Breast epithelium (tissue), 3 donors: ENCODE data around the gene RNF113B.

Source experiments
- POLR2A ChIP-seq: fragments of 450-650 bp; IDR thresholded peaks from one replicate; pipeline ENCODE4 v1.6.1; 2016; ENCODE audit warnings: antibody characterized with exemption, mild to moderate bottlenecking, moderate library complexity
- TF ChIP-seq, protein P1 (sequence below), 3 donors: fragments of 450-650 bp; IDR thresholded peaks; one replicate each; pipeline ENCODE4 v1.5.1; 2016 to 2017; ENCODE audit warnings: antibody characterized with exemption in 3 of 3, mild to moderate bottlenecking in 3 of 3, moderate library complexity in 3 of 3

DNA sequence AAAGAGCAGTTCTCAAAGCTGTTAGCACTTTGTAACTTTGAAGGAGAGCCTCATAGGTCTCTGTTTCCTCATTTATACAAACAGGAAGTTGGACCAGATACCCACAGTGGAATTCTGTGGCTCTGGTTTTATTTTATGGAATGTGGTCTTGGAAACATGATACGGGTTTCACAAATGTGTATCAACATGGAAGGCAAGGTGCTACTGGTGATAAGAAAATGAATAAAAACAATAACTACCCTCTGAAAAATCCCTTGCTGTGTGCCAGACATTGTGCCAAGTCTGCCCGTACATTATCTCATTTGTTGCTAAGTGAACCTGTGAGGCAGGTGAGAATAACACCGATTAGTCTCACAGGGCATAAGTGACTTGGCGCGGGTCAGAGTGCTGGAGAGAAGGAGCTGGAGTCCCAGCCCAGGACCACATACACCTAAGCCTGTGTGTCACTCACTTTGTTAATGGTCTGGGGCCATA lies 45.0 kb upstream of the RNF113B start:
- TF ChIP-seq, protein P1, sequence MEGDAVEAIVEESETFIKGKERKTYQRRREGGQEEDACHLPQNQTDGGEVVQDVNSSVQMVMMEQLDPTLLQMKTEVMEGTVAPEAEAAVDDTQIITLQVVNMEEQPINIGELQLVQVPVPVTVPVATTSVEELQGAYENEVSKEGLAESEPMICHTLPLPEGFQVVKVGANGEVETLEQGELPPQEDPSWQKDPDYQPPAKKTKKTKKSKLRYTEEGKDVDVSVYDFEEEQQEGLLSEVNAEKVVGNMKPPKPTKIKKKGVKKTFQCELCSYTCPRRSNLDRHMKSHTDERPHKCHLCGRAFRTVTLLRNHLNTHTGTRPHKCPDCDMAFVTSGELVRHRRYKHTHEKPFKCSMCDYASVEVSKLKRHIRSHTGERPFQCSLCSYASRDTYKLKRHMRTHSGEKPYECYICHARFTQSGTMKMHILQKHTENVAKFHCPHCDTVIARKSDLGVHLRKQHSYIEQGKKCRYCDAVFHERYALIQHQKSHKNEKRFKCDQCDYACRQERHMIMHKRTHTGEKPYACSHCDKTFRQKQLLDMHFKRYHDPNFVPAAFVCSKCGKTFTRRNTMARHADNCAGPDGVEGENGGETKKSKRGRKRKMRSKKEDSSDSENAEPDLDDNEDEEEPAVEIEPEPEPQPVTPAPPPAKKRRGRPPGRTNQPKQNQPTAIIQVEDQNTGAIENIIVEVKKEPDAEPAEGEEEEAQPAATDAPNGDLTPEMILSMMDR (IDR thresholded peaks at IDR 0.05), result no peak
- no peak for TF ChIP-seq POLR2A
